HG03439 (cell line): ENCODE data around the gene ERBB2.
"Not testable (repeated sequence)": the region's sequence is repeated elsewhere in the genome, so short reads cannot be mapped to it uniquely, and the experiment has no call there.

Source experiments
- ATAC-seq: cut with Tn5 transposase; IDR thresholded peaks from one replicate; pipeline ENCODE4 v1.9.1; 2021; ENCODE audit warnings: mild to moderate bottlenecking, moderate library complexity; ENCODE audit not compliant: unreplicated experiment

ERBB2 gene

GRCh38 chr17:39742126-39742855 is 42.4 kb downstream of the ERBB2 start:
- no peak for ATAC-seq

- no peak for ATAC-seq
Observed at GRCh38 chr17:39742856-39743436, 43.1 kb downstream of the ERBB2 start.

- ATAC-seq: no peak
Observed at GRCh38 chr17:39744075-39744835, 44.4 kb downstream of the ERBB2 start.

GRCh38 chr17:39744836-39745215 is 45.0 kb downstream of the ERBB2 start:
- no peak for ATAC-seq

GRCh38 chr17:39745335-39746144 is 45.7 kb downstream of the ERBB2 start:
- no peak for ATAC-seq

- no peak for ATAC-seq
Observed at GRCh38 chr17:39746145-39746461, 46.2 kb downstream of the ERBB2 start.

- ATAC-seq: no peak
Observed at GRCh38 chr17:39747745-39748144, 47.9 kb downstream of the ERBB2 start.

- ATAC-seq: not testable (repeated sequence)
Observed at GRCh38 chr17:39748444-39749034, 48.7 kb downstream of the ERBB2 start.

GRCh38 chr17:39750131-39751015 is 50.5 kb downstream of the ERBB2 start:
- ATAC-seq: no peak

- ATAC-seq: no peak
Observed at GRCh38 chr17:39751016-39751543, 51.2 kb downstream of the ERBB2 start.

- ATAC-seq: no peak
Observed at GRCh38 chr17:39751637-39752036, 51.8 kb downstream of the ERBB2 start.

GRCh38 chr17:39752241-39752881 is 52.5 kb downstream of the ERBB2 start:
- ATAC-seq: no peak

GRCh38 chr17:39753514-39754160 is 53.8 kb downstream of the ERBB2 start:
- ATAC-seq: peak; percentile 24

GRCh38 chr17:39754161-39754957 is 54.5 kb downstream of the ERBB2 start:
- peak; percentile 60 for ATAC-seq

- no peak for ATAC-seq
Observed at GRCh38 chr17:39754958-39755553, 55.2 kb downstream of the ERBB2 start.

- no peak for ATAC-seq
Observed at GRCh38 chr17:39755554-39756379, 55.9 kb downstream of the ERBB2 start.
